GM23338 (cell line): Measurements from ENCODE around the gene ACOXL. TPM values are rescaled to one million over a fixed set of nuclear protein-coding genes. Genes with fewer than 3 reads are reported as not detected.

Source experiments
- CREB1 ChIP-seq: fragments of 250-450 bp; sonication (Bioruptor Pico); IDR thresholded peaks from 2 replicates; pipeline ENCODE4 v1.5.0; 2020; ENCODE audit warnings: low read depth, mild to moderate bottlenecking, moderate library complexity
- ETS1 ChIP-seq: IDR thresholded peaks from 2 replicates; pipeline ENCODE4 v1.6.1; 2016; ENCODE audit warnings: antibody characterized with exemption
- EZH2 ChIP-seq: fragments of 200-600 bp; sonication (generic); IDR thresholded peaks from one replicate; pipeline ENCODE4 v1.8.0; 2017; ENCODE audit warnings: antibody characterized with exemption, mild to moderate bottlenecking, low read depth; ENCODE audit not compliant: unreplicated experiment
- EZH2phosphoT487 ChIP-seq: fragments of 200-600 bp; sonication (generic); IDR thresholded peaks from one replicate; pipeline ENCODE4 v1.8.1; 2018; ENCODE audit warnings: antibody characterized with exemption; ENCODE audit not compliant: unreplicated experiment
- JUNB ChIP-seq: IDR thresholded peaks from one replicate; pipeline ENCODE4 v1.6.1; 2016; ENCODE audit warnings: antibody characterized with exemption; ENCODE audit not compliant: unreplicated experiment
- NANOG ChIP-seq: IDR thresholded peaks from 2 replicates; pipeline ENCODE4 v1.6.1; 2016; ENCODE audit warnings: antibody characterized with exemption, borderline replicate concordance
- POLR2AphosphoS5 ChIP-seq: IDR thresholded peaks from 2 replicates; pipeline ENCODE4 v1.6.1; 2016; ENCODE audit warnings: antibody characterized with exemption, low read depth
- STAT1 ChIP-seq: IDR thresholded peaks from one replicate; pipeline ENCODE4 v1.6.1; 2016; ENCODE audit warnings: antibody characterized with exemption; ENCODE audit not compliant: unreplicated experiment
- ZNF114 ChIP-seq: fragments of 250-450 bp; sonication (Bioruptor Pico); IDR thresholded peaks from 2 replicates; pipeline ENCODE4 v1.5.0; 2020; ENCODE audit warnings: mild to moderate bottlenecking, moderate library complexity
- ZNF331 ChIP-seq: fragments of 250-450 bp; sonication (Bioruptor Pico); IDR thresholded peaks from 2 replicates; pipeline ENCODE4 v1.5.0; 2020; ENCODE audit warnings: low read depth, mild to moderate bottlenecking, moderate library complexity
- polyA plus RNA-seq: library from polyadenylated mRNA; unstranded; fragments of >200 nt; fragmentation: Nextera tagmentation; extraction: Ambion mirVana; gene quantifications from 2 replicates; pipeline ENCODE4 v1.2.1, GENCODE V29; 2016
- total RNA-seq: library from RNA; depleted of rRNA; stranded (reverse); fragments of >200 nt; shearing (Covaris generic); gene quantifications from 2 replicates; pipeline ENCODE4 v1.2.3, GENCODE V29; 2014
- TF ChIP-seq, protein P1 (sequence below): fragments of 250-450 bp; sonication (Bioruptor Pico); IDR thresholded peaks from 2 replicates; pipeline ENCODE4 v1.5.0; 2020; ENCODE audit warnings: mild to moderate bottlenecking, moderate library complexity

ACOXL gene
- total and polyA plus RNA-seq, 2 experiments from 2014 or later: 9.0 to 14.7 TPM

DNA sequence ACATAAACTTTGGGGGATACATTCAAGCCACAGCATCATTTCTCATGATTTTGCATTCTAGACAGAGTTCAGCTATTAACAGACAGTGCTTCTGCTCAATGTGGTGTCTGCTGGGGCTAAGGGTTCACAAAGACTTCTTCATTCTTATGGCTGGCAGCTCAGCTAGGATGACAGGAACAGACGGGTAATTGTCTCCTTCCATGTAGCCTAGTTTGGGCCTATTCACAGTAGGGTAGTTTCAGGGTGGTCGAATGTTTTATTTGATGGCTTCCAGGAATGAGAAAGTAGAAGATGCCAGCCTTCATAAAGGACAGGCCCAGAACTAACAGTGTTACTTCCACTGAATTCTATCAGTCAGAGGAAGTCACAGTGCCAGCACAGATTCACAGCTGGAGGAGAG is 362.3 kb downstream of the ACOXL start (continued):
- TF ChIP-seq, protein P1, sequence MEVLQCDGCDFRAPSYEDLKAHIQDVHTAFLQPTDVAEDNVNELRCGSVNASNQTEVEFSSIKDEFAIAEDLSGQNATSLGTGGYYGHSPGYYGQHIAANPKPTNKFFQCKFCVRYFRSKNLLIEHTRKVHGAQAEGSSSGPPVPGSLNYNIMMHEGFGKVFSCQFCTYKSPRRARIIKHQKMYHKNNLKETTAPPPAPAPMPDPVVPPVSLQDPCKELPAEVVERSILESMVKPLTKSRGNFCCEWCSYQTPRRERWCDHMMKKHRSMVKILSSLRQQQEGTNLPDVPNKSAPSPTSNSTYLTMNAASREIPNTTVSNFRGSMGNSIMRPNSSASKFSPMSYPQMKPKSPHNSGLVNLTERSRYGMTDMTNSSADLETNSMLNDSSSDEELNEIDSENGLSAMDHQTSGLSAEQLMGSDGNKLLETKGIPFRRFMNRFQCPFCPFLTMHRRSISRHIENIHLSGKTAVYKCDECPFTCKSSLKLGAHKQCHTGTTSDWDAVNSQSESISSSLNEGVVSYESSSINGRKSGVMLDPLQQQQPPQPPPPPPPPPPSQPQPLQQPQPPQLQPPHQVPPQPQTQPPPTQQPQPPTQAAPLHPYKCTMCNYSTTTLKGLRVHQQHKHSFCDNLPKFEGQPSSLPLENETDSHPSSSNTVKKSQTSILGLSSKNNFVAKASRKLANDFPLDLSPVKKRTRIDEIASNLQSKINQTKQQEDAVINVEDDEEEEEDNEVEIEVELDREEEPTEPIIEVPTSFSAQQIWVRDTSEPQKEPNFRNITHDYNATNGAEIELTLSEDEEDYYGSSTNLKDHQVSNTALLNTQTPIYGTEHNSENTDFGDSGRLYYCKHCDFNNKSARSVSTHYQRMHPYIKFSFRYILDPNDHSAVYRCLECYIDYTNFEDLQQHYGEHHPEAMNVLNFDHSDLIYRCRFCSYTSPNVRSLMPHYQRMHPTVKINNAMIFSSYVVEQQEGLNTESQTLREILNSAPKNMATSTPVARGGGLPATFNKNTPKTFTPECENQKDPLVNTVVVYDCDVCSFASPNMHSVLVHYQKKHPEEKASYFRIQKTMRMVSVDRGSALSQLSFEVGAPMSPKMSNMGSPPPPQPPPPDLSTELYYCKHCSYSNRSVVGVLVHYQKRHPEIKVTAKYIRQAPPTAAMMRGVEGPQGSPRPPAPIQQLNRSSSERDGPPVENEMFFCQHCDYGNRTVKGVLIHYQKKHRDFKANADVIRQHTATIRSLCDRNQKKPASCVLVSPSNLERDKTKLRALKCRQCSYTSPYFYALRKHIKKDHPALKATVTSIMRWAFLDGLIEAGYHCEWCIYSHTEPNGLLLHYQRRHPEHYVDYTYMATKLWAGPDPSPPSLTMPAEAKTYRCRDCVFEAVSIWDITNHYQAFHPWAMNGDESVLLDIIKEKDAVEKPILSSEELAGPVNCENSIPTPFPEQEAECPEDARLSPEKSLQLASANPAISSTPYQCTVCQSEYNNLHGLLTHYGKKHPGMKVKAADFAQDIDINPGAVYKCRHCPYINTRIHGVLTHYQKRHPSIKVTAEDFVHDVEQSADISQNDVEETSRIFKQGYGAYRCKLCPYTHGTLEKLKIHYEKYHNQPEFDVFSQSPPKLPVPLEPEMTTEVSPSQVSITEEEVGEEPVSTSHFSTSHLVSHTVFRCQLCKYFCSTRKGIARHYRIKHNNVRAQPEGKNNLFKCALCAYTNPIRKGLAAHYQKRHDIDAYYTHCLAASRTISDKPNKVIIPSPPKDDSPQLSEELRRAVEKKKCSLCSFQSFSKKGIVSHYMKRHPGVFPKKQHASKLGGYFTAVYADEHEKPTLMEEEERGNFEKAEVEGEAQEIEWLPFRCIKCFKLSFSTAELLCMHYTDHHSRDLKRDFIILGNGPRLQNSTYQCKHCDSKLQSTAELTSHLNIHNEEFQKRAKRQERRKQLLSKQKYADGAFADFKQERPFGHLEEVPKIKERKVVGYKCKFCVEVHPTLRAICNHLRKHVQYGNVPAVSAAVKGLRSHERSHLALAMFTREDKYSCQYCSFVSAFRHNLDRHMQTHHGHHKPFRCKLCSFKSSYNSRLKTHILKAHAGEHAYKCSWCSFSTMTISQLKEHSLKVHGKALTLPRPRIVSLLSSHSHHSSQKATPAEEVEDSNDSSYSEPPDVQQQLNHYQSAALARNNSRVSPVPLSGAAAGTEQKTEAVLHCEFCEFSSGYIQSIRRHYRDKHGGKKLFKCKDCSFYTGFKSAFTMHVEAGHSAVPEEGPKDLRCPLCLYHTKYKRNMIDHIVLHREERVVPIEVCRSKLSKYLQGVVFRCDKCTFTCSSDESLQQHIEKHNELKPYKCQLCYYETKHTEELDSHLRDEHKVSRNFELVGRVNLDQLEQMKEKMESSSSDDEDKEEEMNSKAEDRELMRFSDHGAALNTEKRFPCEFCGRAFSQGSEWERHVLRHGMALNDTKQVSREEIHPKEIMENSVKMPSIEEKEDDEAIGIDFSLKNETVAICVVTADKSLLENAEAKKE (CRISPR knock-in tag): no peak
- TF ChIP-seq NANOG (no peak), EZH2phosphoT487 (no peak), EZH2 (no peak), ZNF114 (CRISPR knock-in tag) (no peak), JUNB (no peak), ZNF331 (CRISPR knock-in tag) (no peak), ETS1 (no peak), POLR2AphosphoS5 (no peak), CREB1 (CRISPR knock-in tag) (no peak), STAT1 (no peak)
